Activated CD8-positive, alpha-beta memory T cell treated with anti-CD3 and anti-CD28 coated beads, Interleukin-2, amount 10 ng/mL, durations not matched to agents 7 days and 5 days (primary cell): ENCODE results near the gene BUB1. TPM values are rescaled to one million over a fixed set of nuclear protein-coding genes. Genes with fewer than 3 reads are reported as not detected.
"Not testable (repeated sequence)": the region's sequence is repeated elsewhere in the genome, so short reads cannot be mapped to it uniquely, and the experiment has no call there.

Experiments used
- ATAC-seq: fragments of 150-1000 bp; cut with Tn5 transposase; one replicate; pipeline ENCODE4 v1.10.0; 2021; ENCODE audit warnings: moderate library complexity
- CTCF ChIA-PET: fragments of 350-600 bp; sonication (Branson Sonifier 250); formaldehyde crosslinking; loops from one replicate; lab custom pipeline; 2021; ENCODE audit warnings: antibody characterized with exemption; lab: Charles Lee
- DNase-seq: peaks from one replicate; pipeline ENCODE4 v3.0.0-alpha.2; 2020
- H3K27ac Mint-ChIP-seq: one replicate; pipeline ENCODE4 v1.8.0; 2021; ENCODE audit warnings: mild to moderate bottlenecking, mixed read lengths
- H3K27me3 Mint-ChIP-seq: one replicate; pipeline ENCODE4 v1.8.0; 2021; ENCODE audit warnings: mixed read lengths
- H3K36me3 Mint-ChIP-seq: one replicate; pipeline ENCODE4 v1.8.0; 2021; ENCODE audit warnings: mild to moderate bottlenecking, mixed read lengths
- H3K4me1 Mint-ChIP-seq: one replicate; pipeline ENCODE4 v1.8.0; 2021; ENCODE audit warnings: mixed read lengths
- H3K4me3 Mint-ChIP-seq: one replicate; pipeline ENCODE4 v1.8.0; 2021; ENCODE audit warnings: mild to moderate bottlenecking, moderate library complexity, mixed read lengths
- H3K9me3 Mint-ChIP-seq: one replicate; pipeline ENCODE4 v1.8.0; 2022; ENCODE audit warnings: low read depth, mixed read lengths
- total RNA-seq, 2 experiments: library from RNA; stranded (reverse); gene quantifications; one replicate each; pipeline ENCODE4 v1.2.3, GENCODE V29; 2021

Gene BUB1
- total RNA-seq, 2 experiments from 2014 or later, result 126 to 153 TPM

GRCh38 chr2:110712737-110713136 is 34.9 kb upstream of the BUB1 start:
- Mint-ChIP-seq H3K4me1 (peaks cover 3% of the 10 kb centered on the region), H3K4me3 (no peak overlapping the region), H3K27ac (no peak overlapping the region), H3K27me3 (peaks cover 71% of the 10 kb centered on the region), H3K36me3 (no peaks in the 10 kb centered on the region), H3K9me3 (no peaks in the 10 kb centered on the region)
- CTCF ChIA-PET, result interaction anchor here (1.1 kb wide), 1 partner anchor 10 kb away, joined by 3 read pairs; no protein-coding TSS in a partner anchor
- DNase-seq, result no peak
- ATAC-seq, result no peak

GRCh38 chr2:110708455-110708854 is 30.6 kb upstream of the BUB1 start:
- no peak overlapping the region for H3K4me3 Mint-ChIP-seq
- CTCF ChIA-PET, result no interaction called here
- no peak for ATAC-seq
- H3K27ac Mint-ChIP-seq, result no peak overlapping the region
- DNase-seq, result no peak
- no peaks in the 10 kb centered on the region for H3K36me3 Mint-ChIP-seq
- H3K9me3 Mint-ChIP-seq, result no peaks in the 10 kb centered on the region
- peaks cover 81% of the 10 kb centered on the region for H3K27me3 Mint-ChIP-seq
- H3K4me1 Mint-ChIP-seq, result peaks cover 1% of the 10 kb centered on the region

- CTCF ChIA-PET, result interaction anchor here (0.7 kb wide), 1 partner anchor 9 kb away, joined by 3 read pairs; no protein-coding TSS in a partner anchor
- ATAC-seq (no peak), DNase-seq (no peak)
- no peaks in the 10 kb centered on the region for H3K36me3 Mint-ChIP-seq
- no peak overlapping the region for H3K4me3 Mint-ChIP-seq
- no peak overlapping the region for H3K27ac Mint-ChIP-seq
- H3K9me3 Mint-ChIP-seq, result no peaks in the 10 kb centered on the region
- no peaks in the 10 kb centered on the region for H3K4me1 Mint-ChIP-seq
- H3K27me3 Mint-ChIP-seq, result peaks cover 83% of the 10 kb centered on the region
These were observed 29.6 kb upstream of the BUB1 start for GRCh38 chr2:110707386-110707965.

- Mint-ChIP-seq H3K9me3 (no peaks in the 10 kb centered on the region), H3K27ac (no peak overlapping the region), H3K27me3 (peaks cover 54% of the 10 kb centered on the region), H3K4me1 (no peaks in the 10 kb centered on the region), H3K4me3 (no peak overlapping the region), H3K36me3 (no peaks in the 10 kb centered on the region)
- CTCF ChIA-PET, result interaction anchor here (1.1 kb wide), 1 partner anchor 15 kb away, joined by 3 read pairs; no protein-coding TSS in a partner anchor
- ATAC-seq, result no peak
- DNase-seq, result no peak
These were observed 24.9 kb upstream of the BUB1 start for GRCh38 chr2:110702514-110703380.

- CTCF ChIA-PET, H3K4me1 Mint-ChIP-seq, DNase-seq, H3K9me3 Mint-ChIP-seq, ATAC-seq, H3K36me3 Mint-ChIP-seq, H3K27ac Mint-ChIP-seq, H3K4me3 Mint-ChIP-seq: not testable (repeated sequence)
- H3K27me3 Mint-ChIP-seq, result peaks cover 29% of the 10 kb centered on the region
These were observed 20.4 kb upstream of the BUB1 start for GRCh38 chr2:110698253-110698652.

GRCh38 chr2:110695146-110695898 is 17.5 kb upstream of the BUB1 start:
- ATAC-seq, H3K4me1 Mint-ChIP-seq, CTCF ChIA-PET, H3K4me3 Mint-ChIP-seq, DNase-seq, H3K9me3 Mint-ChIP-seq, H3K36me3 Mint-ChIP-seq, H3K27ac Mint-ChIP-seq: not testable (repeated sequence)
- H3K27me3 Mint-ChIP-seq, result peaks cover 28% of the 10 kb centered on the region

GRCh38 chr2:110691612-110692258 is 13.9 kb upstream of the BUB1 start:
- peaks cover 33% of the 10 kb centered on the region for H3K27me3 Mint-ChIP-seq
- H3K9me3 Mint-ChIP-seq, result peaks cover 3% of the 10 kb centered on the region
- no peak overlapping the region for H3K4me3 Mint-ChIP-seq
- peaks cover 7% of the 10 kb centered on the region for H3K4me1 Mint-ChIP-seq
- ATAC-seq (no peak), DNase-seq (no peak)
- CTCF ChIA-PET, result no interaction called here
- H3K36me3 Mint-ChIP-seq, result peaks cover 5% of the 10 kb centered on the region
- no peak overlapping the region for H3K27ac Mint-ChIP-seq

GRCh38 chr2:110690083-110690965 is 12.5 kb upstream of the BUB1 start:
- CTCF ChIA-PET, result no interaction called here
- DNase-seq, result no peak
- H3K4me1 Mint-ChIP-seq, result peaks cover 6% of the 10 kb centered on the region
- H3K9me3 Mint-ChIP-seq, result peaks cover 3% of the 10 kb centered on the region
- ATAC-seq, result no peak
- H3K27me3 Mint-ChIP-seq, result peaks cover 32% of the 10 kb centered on the region
- no peak overlapping the region for H3K4me3 Mint-ChIP-seq
- H3K36me3 Mint-ChIP-seq, result peaks cover 5% of the 10 kb centered on the region
- H3K27ac Mint-ChIP-seq, result no peak overlapping the region

GRCh38 chr2:110688594-110689091 is 10.8 kb upstream of the BUB1 start:
- ATAC-seq, result no peak
- Mint-ChIP-seq H3K4me1 (no peaks in the 10 kb centered on the region), H3K36me3 (peaks cover 5% of the 10 kb centered on the region), H3K4me3 (no peak overlapping the region), H3K9me3 (peaks cover 3% of the 10 kb centered on the region), H3K27ac (no peak overlapping the region), H3K27me3 (peaks cover 26% of the 10 kb centered on the region)
- CTCF ChIA-PET, result no interaction called here
- DNase-seq, result no peak

GRCh38 chr2:110687775-110688484 is 10.1 kb upstream of the BUB1 start:
- ATAC-seq, DNase-seq, H3K36me3 Mint-ChIP-seq, H3K27ac Mint-ChIP-seq, H3K9me3 Mint-ChIP-seq, H3K4me1 Mint-ChIP-seq, H3K4me3 Mint-ChIP-seq: not testable (repeated sequence)
- CTCF ChIA-PET, result interaction anchor here (1.0 to 1.3 kb wide), 2 partner anchors 9 to 1013 kb away, joined by 3 read pairs; partner anchors contain the start of gene BUB1
- H3K27me3 Mint-ChIP-seq, result peaks cover 28% of the 10 kb centered on the region

GRCh38 chr2:110682872-110683271 is 5.0 kb upstream of the BUB1 start:
- Mint-ChIP-seq H3K4me1 (peaks cover 18% of the 10 kb centered on the region), H3K9me3 (no peaks in the 10 kb centered on the region), H3K27me3 (peaks cover 10% of the 10 kb centered on the region), H3K36me3 (peaks cover 1% of the 10 kb centered on the region), H3K27ac (no peak overlapping the region), H3K4me3 (no peak overlapping the region)
- ATAC-seq (no peak), DNase-seq (no peak)
- CTCF ChIA-PET, result no interaction called here

- H3K27me3 Mint-ChIP-seq, result peaks cover 10% of the 10 kb centered on the region
- no peak overlapping the region for H3K27ac Mint-ChIP-seq
- H3K4me3 Mint-ChIP-seq, result no peak overlapping the region
- peaks cover 18% of the 10 kb centered on the region for H3K4me1 Mint-ChIP-seq
- no peak for DNase-seq
- ATAC-seq, result no peak
- no peaks in the 10 kb centered on the region for H3K36me3 Mint-ChIP-seq
- no peaks in the 10 kb centered on the region for H3K9me3 Mint-ChIP-seq
- CTCF ChIA-PET, result no interaction called here
These were observed 4.4 kb upstream of the BUB1 start for GRCh38 chr2:110682267-110682666.
